NCI-H1105 treated with DMSO at 0.1 percent for 48 hours (cell line): ENCODE data around the gene BRME1.

Source experiments
- DNase-seq: peaks from one replicate; lab custom pipeline; 2025; lab: John Stamatoyannopoulos, UW

BRME1 gene

GRCh38 chr19:13887517-13887916 is 18.4 kb downstream of the BRME1 start:
- no peak for DNase-seq

DNA sequence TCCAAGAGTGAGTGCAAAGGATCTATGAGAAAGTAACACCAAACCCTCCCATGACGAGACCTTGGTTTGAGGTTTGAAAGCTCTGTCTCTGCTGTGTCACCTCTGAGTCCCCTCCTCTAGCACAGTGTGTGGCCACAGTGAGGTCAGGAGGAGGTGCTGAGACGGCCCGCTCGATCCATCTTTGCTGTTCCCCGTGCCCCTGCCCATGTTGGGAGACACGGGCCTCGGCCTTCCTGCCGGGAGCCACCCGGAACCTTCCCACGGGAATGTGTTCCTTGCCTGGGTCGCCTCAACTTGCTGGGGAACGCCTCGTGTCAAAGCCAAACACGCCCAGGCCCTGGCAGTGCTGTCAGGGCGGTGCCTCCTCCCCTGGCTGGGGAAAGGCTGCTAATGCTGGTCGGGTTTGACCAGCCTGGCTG is 18.9 kb downstream of the BRME1 start:
- no peak for DNase-seq

DNA sequence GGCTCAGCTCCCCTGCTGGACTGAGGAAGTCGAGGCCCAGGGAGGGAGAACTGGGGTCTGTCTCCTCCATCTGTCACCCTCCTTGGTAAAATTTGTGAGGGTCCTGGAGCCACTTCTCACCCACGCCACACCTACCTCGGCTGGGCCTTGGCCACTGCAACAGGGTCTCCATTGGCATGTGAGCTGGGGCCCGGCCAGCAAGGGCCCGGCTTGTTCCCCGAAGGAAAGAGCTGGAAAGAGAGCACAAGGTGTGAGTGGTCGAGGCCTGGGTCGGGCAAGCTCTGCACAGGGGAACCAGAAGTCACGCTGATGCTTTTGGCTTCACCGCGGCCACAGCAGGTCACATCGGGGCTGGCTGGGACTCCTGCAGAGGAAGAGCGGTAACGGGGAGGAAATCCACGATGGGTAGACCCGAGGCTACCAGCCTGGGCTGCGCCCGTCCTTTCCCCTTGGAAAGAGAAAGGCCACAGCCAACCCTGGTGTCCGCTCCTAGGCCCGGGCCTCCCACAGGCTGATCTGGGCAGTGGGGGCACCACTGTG is 20.0 kb downstream of the BRME1 start:
- no peak for DNase-seq

- DNase-seq: peak; percentile 66
Observed at GRCh38 chr19:13884726-13885591, 21.0 kb downstream of the BRME1 start.

- DNase-seq: no peak
Observed at GRCh38 chr19:13883516-13884064, 22.3 kb downstream of the BRME1 start.

DNA sequence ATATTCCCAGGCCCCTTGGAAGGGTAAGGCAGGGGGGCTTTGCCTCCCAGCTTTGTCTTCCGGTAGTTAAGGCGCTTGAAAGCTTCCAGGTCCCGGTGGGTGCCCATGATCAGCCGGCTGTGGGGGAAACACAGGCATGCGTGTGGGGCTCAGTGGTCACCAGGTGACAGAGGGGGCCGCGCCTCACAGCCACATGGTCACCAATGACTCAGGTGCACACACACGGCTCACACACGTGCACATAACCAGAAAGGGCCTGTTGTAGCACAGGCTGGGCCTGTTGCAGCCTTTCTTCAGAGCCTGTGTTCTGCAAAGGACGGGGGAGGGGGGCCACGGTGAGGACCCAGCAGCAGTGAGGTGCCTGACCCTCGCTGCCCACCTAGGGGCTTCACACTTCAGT is 23.1 kb downstream of the BRME1 start:
- DNase-seq: no peak

GRCh38 chr19:13882419-13882795 is 23.5 kb downstream of the BRME1 start:
- DNase-seq: no peak

DNA sequence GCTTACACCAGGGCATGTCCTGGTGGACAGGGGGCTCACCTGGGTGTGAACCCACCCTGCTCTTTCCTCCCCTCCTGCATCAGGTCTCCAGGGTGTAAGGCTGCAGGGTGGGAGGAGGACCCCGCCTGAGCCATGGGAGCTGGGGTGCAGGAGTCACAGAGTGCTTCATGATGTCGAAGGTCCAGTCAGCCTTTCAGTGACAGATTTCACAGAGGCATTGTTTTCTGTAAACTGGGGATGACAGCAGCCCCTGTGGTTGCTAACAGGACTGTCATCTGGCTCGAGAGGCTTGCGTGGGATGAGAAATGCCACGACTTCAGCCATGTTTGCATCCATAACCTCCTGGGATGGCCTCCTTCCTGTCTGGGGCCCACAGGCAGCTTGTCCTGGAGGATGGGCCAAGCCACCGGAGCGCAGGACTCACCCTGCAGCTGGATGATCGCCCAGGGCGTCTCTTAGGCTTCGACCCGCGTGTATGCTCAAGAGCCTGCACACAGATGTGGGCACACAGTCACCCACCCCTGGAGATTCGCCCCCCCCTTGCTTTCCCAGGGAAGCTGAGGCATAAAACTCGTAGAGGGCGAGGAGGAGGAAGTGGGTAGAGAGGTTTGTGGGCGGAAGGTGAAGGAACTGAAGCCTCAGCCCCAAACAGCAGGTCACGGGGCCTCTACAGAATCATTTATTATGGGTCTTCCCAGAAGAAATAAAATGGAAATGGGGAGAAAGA is 24.1 kb downstream of the BRME1 start:
- DNase-seq: no peak

DNA sequence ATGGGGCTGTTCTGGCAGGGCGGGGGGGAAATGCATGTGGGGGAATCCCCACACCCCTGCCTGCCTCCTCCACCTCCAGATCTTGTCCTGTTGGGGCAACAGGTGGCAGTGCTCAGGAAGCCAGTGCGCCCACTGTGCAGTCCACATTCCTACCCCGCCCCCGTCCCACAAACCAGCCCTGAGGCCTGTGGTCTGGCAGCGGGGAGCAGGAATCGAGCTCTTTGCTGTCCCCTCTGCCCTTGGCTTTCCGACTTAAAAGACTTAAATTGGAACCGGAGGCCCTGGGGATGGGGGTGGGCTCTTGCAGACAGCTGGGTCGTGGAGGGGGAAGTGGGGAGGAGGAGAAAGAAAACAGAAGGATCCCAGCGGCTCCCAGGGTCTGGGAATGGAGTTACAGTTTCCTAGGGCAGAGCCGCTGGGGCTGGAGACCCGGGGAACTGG is 24.6 kb downstream of the BRME1 start:
- DNase-seq: no peak

DNA sequence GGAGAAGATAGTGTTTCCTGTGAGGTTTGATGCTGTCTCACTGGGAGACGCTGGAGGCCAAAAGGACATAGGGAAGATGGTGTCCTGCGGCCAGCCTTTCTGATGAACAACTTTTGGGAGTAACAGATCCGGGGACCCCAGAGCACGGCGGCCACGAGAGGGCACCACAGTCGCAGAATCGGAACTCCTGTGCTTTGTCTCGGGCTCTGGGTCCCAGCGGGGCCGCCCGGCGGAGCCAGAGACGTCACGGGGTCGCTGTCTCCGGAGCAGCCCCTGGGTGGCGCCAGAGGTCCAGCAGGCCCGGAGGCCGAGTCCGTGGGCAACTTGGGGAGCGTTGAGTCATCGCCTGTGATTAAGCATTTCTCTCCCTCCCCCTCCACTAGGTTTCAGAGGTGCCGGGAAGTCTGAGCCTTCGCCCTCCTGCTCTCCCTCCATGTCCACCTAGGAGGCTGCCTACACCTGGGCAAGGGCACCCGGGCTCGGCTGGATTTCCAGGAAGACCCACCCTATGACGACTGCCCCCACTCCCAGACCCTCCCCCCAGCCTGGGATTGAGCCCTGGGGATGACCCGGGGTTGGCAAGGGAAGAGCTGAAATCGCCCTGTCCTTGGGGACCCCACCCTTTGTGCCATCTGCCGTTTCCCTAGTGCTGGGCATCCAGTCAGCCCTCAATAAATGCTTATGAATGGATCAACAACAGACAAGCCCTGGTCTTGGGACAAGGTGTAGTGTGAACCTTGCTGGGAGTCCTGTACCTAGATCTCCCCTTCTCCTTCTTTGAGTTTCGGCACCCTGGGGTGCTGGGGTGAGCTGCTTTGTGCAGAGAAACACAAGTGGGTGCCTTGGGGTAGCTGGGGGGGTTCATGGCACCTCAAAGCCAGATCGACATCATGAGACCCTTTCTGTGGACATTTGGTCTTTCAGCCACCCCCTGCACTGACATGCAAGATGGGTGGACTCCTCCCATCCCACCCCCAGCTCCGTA is 25.6 kb downstream of the BRME1 start:
- peak; percentile 93 for DNase-seq

DNA sequence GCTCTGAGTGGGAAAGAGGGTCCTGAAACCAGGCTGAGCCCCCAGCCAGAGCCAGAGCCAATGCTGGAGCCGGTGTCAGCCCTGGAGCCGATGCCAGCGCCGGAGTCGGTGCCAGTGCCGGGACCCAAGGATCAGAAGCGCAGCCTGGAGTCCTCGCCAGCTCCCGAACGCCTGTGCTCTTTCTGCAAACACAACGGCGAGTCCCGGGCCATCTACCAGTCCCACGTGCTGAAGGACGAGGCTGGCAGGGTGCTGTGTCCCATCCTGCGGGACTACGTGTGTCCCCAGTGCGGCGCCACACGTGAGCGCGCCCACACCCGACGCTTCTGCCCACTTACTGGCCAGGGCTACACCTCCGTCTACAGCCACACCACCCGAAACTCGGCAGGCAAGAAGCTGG is 28.6 kb downstream of the BRME1 start:
- DNase-seq: no peak

GRCh38 chr19:13876834-13877233 is 29.1 kb downstream of the BRME1 start, which contains the start of gene NANOS3:
Gene NANOS3 (plus strand): TSS chr19:13877134. CDS start chr19:13877249, 115 bp downstream.
- DNase-seq: no peak

DNA sequence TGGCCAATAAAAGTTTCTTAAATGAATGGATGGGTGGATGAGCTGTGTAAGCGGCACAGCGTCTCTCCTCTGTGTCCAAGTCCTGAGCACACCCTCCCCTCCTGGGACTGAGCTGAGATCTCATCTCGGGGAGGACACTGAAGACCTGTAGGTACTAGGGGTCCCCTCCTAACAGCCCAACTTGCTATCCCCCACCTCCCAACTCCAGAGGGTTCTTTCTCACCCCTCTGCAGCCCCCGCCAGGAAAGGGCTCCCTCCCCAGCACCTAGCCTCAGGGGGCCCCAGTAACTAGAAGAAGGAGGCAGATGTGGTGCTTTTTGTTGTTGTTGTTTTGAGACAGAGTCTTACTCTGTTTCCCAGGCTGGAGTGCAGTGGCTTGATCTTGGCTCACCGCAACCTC is 30.1 kb downstream of the BRME1 start:
- no peak for DNase-seq

DNA sequence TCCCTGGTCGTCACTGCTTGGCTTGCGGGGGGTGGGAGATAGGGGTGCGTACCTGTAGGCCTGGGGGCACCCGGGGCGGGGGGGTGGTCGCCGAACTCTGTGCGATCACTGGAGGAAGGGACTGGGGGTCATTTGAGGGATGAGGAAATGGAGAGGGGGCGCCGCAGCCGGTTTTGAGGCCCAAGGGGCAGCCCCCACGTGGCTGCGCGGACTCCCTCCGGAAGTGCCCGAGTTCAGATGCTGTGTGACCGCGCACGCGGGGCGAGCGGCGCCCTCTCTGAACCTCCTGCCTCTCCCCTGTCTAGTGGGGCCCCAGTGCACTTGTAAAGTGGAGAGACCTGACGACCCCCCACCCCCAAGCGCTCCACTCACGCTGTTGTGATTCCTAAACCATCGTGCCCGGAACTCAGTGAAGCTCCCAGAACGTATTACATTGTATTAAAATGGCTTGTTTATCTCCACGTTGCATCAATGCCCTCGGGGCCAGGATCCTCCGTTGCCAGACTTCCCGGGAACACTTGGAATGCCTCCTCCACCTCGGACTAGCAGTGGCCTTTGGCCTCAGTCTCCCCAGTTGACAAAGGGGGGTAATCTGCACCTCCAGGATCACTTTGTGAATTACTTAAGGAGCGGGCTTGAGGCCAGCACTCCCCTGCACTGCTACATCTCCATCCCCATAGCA is 31.9 kb downstream of the BRME1 start:
- no peak for DNase-seq

DNA sequence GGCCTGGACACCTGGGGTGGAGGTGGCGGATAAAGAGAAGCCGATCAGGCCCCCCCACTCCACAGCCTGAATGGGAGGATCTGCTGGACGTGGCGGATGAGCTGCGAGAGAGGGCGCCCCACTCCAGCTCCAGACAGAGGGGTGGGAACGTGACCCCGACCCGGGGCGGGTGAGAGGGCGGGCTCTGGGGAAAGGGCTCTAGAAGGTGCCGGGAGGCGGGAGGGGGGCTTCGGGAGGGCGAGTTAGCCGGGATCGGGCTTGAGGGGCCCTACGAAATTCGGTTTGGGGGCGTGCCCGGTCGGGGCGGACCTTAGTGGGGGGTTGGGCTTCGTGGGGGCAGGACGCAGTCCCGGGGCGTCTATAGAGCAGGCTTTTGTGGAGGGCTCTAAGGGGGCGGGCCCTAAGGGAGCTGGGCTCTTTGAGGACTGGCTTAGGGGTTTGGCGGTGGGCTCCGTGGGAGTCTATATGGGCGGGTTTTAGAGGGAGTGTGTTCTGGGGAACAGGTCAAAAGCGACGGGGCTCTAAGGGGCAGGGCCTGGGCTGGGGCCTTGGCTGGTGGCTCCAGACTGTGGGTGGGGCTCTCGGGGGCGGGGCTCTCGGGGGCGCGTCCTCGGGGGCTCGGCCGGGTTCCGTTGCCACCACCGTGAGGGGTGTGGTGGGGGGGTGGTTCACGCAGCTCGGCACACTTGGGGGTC is 33.1 kb downstream of the BRME1 start:
- peak; percentile 44 for DNase-seq

- no peak for DNase-seq
Observed at GRCh38 chr19:13872339-13872694, 33.6 kb downstream of the BRME1 start.

DNA sequence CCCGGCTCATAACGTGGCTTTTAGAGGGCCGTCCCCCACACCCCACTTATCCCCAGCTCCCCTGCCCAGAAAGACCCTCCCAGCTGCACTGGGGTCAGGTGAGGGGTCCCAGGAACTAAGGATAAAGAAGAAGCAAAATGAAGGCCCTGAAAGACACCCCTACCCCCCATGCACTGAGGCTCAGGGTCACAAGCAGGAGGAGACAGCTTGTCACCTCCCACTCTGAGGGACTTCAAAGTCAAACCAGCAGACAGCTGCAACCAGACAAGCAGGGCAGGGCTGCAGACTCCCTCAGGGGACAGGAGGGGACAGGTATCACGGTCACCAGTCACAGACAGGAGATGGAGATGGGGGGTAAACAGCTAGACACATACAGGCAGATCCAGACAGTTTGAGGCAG is 35.0 kb downstream of the BRME1 start:
- DNase-seq: no peak

GRCh38 chr19:13869281-13869680 is 36.6 kb downstream of the BRME1 start:
- no peak for DNase-seq

DNA sequence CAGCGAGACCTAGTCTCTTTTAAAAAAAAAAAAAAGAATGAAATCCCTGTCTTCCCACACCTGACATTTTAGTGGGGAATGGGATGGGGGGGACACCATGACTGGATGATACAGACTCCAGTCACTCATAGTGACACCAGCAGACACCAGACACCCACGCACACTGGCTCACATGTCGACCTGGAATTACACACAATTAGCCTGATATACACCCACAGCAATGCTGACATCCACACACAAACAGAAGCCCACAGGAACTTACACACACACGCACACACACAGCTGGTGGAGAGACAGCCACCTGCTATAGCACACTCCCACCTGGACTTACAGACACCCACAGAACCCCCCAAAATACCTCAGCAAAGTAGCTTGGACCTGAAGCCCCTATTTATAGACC is 37.3 kb downstream of the BRME1 start:
- no peak for DNase-seq

DNA sequence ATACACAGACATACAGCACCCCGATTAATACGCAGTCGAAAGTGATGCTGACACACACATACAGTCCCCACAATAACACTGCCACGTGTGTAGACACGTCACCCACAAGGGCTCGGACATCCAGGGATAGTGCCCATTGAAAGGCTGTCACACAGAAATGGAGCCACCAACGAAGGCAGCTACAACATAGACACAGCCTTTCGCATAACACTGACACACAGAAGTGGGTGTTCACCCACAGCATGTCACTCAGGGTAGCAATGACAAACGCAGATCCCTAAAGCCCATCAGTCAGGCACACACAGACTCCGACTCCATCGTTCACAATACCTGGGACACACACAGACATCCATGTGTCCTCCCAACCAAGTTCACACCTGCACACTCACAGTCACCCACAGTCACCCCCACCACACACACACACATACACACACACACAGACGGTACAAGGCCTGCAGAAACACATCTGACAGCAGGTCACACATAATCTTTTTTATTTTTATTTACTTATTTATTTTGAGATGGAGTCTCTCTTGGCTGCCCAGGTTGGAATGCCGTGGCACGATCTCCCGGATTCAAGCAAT is 39.4 kb downstream of the BRME1 start:
- no peak for DNase-seq
